Activated CD8-positive, alpha-beta T cell treated with anti-CD3 and anti-CD28 coated beads, Interleukin-2, amount 10 ng/mL, durations not matched to agents 7 days and 5 days (primary cell): Measurements from ENCODE around the gene NSG2. TPM values are rescaled to one million over a fixed set of nuclear protein-coding genes. Genes with fewer than 3 reads are reported as not detected.

Source experiments
- ATAC-seq: fragments of 150-1000 bp; cut with Tn5 transposase; one replicate; pipeline ENCODE4 v1.10.0; 2021; ENCODE audit warnings: moderate library complexity
- CTCF ChIA-PET: fragments of 350-600 bp; sonication (Branson Sonifier 250); formaldehyde crosslinking; loops from one replicate; lab custom pipeline; 2021; ENCODE audit warnings: antibody characterized with exemption; lab: Charles Lee
- POLR2A ChIA-PET: fragments of 350-600 bp; sonication (Branson Sonifier 250); formaldehyde crosslinking; loops from one replicate; lab custom pipeline; 2021; ENCODE audit warnings: antibody characterized with exemption; lab: Charles Lee
- DNase-seq: peaks from one replicate; pipeline ENCODE4 v3.0.0-alpha.2; 2020
- H3K27ac Mint-ChIP-seq: one replicate; pipeline ENCODE4 v1.8.0; 2021; ENCODE audit warnings: mild to moderate bottlenecking, mixed read lengths
- H3K27me3 Mint-ChIP-seq: one replicate; pipeline ENCODE4 v1.8.0; 2021; ENCODE audit warnings: low read depth, mixed read lengths
- H3K36me3 Mint-ChIP-seq: one replicate; pipeline ENCODE4 v1.8.0; 2021; ENCODE audit warnings: low read depth, mixed read lengths
- H3K4me1 Mint-ChIP-seq: one replicate; pipeline ENCODE4 v1.8.0; 2021; ENCODE audit warnings: low read depth, mixed read lengths
- H3K4me3 Mint-ChIP-seq: one replicate; pipeline ENCODE4 v1.8.0; 2021; ENCODE audit warnings: mild to moderate bottlenecking, mixed read lengths
- H3K9me3 Mint-ChIP-seq: one replicate; pipeline ENCODE4 v1.8.0; 2022; ENCODE audit warnings: mixed read lengths; ENCODE audit not compliant: insufficient read depth
- total RNA-seq, 2 experiments: library from RNA; stranded (reverse); gene quantifications; one replicate each; pipeline ENCODE4 v1.2.3, GENCODE V29; 2021

Gene NSG2
- total RNA-seq, 2 experiments from 2014 or later, result not detected

DNA sequence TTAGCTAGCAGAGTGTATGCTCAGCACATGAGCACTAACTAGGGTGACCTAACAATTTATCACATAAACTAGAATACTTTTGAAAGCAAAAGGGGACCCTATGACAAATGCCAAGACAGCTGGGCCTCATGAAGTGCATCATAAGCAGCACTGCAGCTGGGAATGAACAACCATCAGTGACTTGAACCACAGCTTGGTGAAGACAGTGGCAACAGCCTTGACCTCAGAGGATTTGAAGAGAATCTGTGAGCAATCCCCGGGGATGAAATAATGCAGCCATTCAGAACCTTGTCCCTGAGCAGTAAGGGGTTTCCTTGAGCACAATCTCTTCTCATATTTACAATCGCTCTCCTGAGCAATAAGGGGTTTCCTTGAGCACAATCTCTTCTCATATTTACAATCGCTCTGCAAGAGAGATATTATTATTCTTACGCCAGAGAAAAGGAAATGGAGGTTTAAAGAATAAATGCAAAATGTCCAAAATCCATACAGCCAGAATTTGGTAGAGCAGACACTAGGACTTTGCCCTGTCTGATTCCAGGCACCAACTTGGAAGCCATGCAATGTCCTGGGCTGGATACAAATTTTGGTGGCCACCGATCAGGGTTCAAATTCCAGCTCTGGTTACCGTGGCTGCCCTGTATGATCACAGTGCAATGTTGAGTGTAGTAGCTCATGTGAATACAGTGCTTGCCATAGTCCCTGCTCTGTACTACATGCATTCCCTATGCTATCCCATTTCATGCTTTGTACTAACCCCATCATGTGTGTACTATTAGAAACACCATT lies 846 bp upstream of the NSG2 start:
- Mint-ChIP-seq H3K27me3 (peaks cover 7% of the 10 kb centered on the region), H3K36me3 (no peaks in the 10 kb centered on the region), H3K27ac (no peak overlapping the region), H3K4me1 (no peaks in the 10 kb centered on the region), H3K4me3 (no peak overlapping the region), H3K9me3 (no peaks in the 10 kb centered on the region)
- DNase-seq (no peak), ATAC-seq (no peak)
- CTCF ChIA-PET, result interaction anchor here (1.8 kb wide), 1 partner anchor 11 kb away, joined by 4 read pairs; no protein-coding TSS in a partner anchor
- POLR2A ChIA-PET, result no interaction called here

DNA sequence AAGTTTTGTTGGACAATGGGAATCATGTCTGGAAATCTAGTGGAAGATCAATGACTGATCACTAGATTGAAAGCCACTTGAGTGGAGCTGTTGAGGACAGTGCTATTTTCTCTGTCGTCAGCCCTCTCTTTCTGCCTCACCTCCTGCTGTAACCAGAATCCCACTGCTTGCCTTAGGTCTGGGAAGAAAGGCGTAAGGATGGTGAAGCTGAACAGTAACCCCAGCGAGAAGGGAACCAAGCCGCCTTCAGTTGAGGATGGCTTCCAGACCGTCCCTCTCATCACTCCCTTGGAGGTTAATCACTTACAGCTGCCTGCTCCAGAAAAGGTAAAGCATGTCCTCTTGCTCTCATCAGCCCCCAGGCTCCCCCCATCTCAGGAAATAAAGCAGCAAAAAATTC lies 1.1 kb downstream of the NSG2 start:
- Mint-ChIP-seq H3K9me3 (no peaks in the 10 kb centered on the region), H3K4me1 (no peaks in the 10 kb centered on the region), H3K4me3 (no peak overlapping the region), H3K36me3 (no peaks in the 10 kb centered on the region), H3K27ac (no peak overlapping the region), H3K27me3 (peaks cover 7% of the 10 kb centered on the region)
- CTCF ChIA-PET, result no interaction called here
- POLR2A ChIA-PET, result no interaction called here
- no peak for DNase-seq
- ATAC-seq, result no peak

DNA sequence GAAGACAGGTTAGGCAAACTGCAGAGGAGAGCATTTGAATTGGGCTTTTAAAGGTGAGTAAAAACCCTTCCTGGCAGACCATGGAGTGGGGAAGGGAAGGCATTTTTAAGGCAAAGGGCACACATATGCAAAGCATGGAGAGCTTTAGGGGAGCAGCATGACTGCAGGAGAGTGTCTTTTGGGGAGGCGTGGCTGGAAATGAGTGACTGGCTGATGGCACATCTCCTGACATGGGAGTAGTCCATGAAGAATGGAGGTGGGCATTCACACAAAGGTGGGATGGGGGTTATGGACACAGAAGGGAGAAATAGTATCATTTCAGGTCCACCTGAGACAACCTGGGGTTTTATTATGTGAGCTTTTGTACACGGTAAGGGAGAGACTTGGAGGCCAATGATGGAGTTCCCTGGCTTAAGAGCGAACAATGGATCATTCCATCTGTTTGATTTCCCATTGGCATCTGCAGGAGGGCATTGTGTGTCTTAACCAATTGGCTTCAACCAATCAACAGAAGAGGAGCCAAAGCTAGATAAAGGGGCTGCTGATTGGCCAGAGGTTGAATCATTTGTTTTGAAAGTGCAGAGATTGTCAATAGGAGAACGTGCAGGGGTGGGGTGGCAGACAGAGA lies 2.1 kb downstream of the NSG2 start:
- ATAC-seq, result no peak
- CTCF ChIA-PET, result no interaction called here
- H3K4me3 Mint-ChIP-seq, result no peak overlapping the region
- POLR2A ChIA-PET, result no interaction called here
- no peak for DNase-seq
- peaks cover 7% of the 10 kb centered on the region for H3K27me3 Mint-ChIP-seq
- H3K9me3 Mint-ChIP-seq, result no peaks in the 10 kb centered on the region
- no peaks in the 10 kb centered on the region for H3K36me3 Mint-ChIP-seq
- H3K4me1 Mint-ChIP-seq, result no peaks in the 10 kb centered on the region
- no peak overlapping the region for H3K27ac Mint-ChIP-seq

DNA sequence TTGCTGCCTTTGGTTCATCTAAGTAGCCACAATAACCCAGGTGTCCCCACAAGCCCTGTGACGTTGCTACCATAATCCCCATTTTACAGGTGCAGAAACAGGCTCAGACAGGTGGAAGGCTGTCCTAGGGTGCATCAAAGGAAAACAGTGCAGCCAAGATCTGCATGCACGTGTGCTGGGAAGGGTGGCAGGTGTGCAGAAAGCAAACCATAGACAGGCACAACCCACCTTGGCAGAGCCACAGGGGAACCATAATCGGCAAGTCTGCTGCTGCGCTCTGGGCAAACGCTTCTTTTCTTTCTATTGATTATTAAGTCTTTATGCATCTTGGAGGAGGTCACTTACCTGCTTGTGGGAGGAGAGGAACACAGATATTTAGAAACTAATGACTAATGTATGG lies 7.1 kb downstream of the NSG2 start:
- no peak overlapping the region for H3K4me3 Mint-ChIP-seq
- POLR2A ChIA-PET, result no interaction called here
- CTCF ChIA-PET, result no interaction called here
- ATAC-seq (no peak), DNase-seq (no peak)
- no peaks in the 10 kb centered on the region for H3K4me1 Mint-ChIP-seq
- no peak overlapping the region for H3K27ac Mint-ChIP-seq
- no peaks in the 10 kb centered on the region for H3K36me3 Mint-ChIP-seq
- H3K9me3 Mint-ChIP-seq, result no peaks in the 10 kb centered on the region
- H3K27me3 Mint-ChIP-seq, result no peaks in the 10 kb centered on the region

DNA sequence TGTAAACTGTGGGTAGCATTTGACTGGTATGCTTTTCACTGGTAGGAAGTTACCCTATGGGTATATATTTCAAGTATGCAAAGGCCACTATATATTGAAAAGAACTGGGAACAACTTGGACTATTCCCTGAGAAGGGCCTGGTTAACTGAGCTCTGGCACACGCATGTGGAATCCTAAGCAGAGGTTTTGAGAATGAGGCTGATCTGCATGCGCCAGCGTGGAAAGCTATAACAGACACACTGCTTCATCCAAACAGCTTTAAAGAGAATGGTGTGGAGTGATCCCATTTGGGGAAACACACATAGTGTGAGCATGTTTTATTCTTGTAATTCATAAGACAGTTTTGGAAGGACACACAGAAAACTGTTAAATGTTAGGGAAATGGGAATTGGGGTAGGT lies 8.4 kb downstream of the NSG2 start:
- Mint-ChIP-seq H3K36me3 (no peaks in the 10 kb centered on the region), H3K27me3 (no peaks in the 10 kb centered on the region), H3K9me3 (no peaks in the 10 kb centered on the region), H3K27ac (no peak overlapping the region), H3K4me3 (no peak overlapping the region), H3K4me1 (no peaks in the 10 kb centered on the region)
- DNase-seq (no peak), ATAC-seq (no peak)
- POLR2A ChIA-PET, result no interaction called here
- CTCF ChIA-PET, result no interaction called here

DNA sequence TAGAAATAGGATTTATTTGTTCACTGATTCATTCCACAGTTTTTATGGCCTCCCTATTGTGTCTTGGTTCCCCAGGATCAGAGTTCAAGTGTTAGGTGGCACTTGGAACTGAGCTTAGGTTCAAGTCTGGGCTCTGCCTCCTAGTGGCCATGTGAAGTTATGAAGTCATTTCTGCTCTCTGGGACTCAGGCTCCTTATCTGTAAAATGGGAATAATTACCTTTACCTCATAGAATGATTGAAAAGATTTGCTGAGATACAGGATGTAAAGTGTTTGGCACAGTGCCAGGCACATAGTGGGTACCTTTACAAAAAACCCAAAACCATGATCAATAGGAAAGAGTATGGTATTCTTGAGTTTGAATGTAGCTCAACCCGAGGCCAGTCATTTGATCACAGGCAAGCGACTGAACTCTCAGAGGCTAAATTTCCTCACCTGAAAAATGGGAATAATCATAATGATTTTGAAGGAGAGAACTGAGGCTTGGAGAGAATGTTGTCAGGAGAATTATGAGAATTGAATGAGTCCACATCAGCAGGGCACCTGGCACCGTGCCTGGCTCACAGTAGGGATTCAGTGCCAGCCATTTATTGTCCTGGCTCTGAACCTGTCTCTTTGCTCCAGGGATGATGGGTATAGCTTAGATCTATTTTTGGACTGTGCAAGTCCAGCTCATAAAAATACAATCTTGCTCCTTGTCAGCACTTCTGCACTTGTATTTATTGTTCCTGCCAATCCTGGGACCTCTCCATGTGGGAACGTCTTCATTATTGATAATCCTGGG lies 10.8 kb downstream of the NSG2 start:
- no peak for ATAC-seq
- no peak for DNase-seq
- H3K27ac Mint-ChIP-seq, result no peak overlapping the region
- no peaks in the 10 kb centered on the region for H3K4me1 Mint-ChIP-seq
- H3K9me3 Mint-ChIP-seq, result no peaks in the 10 kb centered on the region
- peaks cover under 1% of the 10 kb centered on the region for H3K27me3 Mint-ChIP-seq
- ChIA-PET CTCF (interaction anchor here (1.2 to 1.7 kb wide), 2 partner anchors 11 to 16 kb away, joined by 3 to 4 read pairs; partner anchors contain the start of gene NSG2), POLR2A (no interaction called here)
- no peaks in the 10 kb centered on the region for H3K36me3 Mint-ChIP-seq
- H3K4me3 Mint-ChIP-seq, result no peak overlapping the region

DNA sequence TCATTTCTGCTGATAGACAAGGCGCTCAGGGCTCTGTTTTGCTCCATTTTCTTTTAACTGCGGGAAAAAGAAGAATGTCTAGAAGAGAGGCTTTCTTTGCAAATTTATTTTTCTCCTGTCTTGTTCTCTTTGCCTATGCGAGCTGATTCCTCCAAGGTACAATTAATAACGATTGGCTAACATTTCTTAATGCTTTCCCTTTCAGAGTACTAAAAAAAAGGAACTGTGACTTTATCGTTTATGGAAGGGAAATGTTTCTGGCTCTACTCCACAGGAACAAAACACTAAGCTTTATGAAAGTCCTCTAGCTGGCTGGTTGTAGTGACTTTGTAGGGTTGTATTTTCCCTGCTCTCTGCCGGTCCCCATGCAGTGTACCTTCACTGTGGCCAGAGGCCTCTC lies 11.7 kb downstream of the NSG2 start:
- H3K27ac Mint-ChIP-seq, result no peak overlapping the region
- ATAC-seq, result no peak
- H3K4me3 Mint-ChIP-seq, result no peak overlapping the region
- no peaks in the 10 kb centered on the region for H3K4me1 Mint-ChIP-seq
- ChIA-PET POLR2A (no interaction called here), CTCF (interaction anchor here (1.7 kb wide), 1 partner anchor 17 kb away, joined by 3 read pairs; no protein-coding TSS in a partner anchor)
- no peak for DNase-seq
- H3K27me3 Mint-ChIP-seq, result peaks cover 2% of the 10 kb centered on the region
- H3K36me3 Mint-ChIP-seq, result no peaks in the 10 kb centered on the region
- no peaks in the 10 kb centered on the region for H3K9me3 Mint-ChIP-seq

DNA sequence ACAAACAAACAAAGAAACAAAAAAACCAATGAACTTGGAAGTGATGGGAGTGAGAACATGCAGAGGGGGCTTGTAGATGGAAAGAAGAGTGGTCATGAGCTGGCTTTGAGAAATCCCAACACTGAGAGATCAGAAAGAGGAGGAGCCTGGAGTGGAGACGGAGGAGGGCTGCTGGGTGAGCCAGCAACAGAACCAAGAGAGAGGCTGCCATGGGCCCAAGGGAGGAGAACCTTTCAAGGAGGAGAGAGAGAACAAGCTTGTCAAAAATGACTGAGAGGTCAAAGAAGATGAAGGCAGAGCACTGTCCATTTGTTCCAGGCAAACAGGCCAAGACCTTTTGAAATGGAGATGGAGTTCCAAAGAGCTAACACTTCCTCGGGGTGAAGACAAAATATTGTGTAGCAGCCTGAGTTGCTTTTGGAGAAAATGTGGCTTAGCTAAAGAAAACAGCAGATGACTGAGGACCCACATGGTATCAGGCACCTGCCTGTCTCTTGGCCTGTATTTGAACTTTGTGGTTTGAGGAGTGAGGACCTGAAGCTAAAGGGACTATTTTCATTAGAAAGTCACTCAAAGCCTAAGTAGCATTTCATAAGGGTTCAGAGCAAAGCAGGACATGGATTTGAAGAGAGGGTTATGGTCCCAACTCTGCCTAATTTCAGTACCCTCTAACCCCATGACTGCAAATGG lies 13.1 kb downstream of the NSG2 start:
- ATAC-seq (no peak), DNase-seq (no peak)
- ChIA-PET POLR2A (interaction anchor here (0.6 kb wide), 2 partner anchors 40 to 718 kb away, joined by 3 read pairs; no protein-coding TSS in a partner anchor), CTCF (no interaction called here)
- H3K9me3 Mint-ChIP-seq, result no peaks in the 10 kb centered on the region
- H3K36me3 Mint-ChIP-seq, result no peaks in the 10 kb centered on the region
- no peak overlapping the region for H3K4me3 Mint-ChIP-seq
- no peak overlapping the region for H3K27ac Mint-ChIP-seq
- H3K4me1 Mint-ChIP-seq, result no peaks in the 10 kb centered on the region
- peaks cover 2% of the 10 kb centered on the region for H3K27me3 Mint-ChIP-seq

DNA sequence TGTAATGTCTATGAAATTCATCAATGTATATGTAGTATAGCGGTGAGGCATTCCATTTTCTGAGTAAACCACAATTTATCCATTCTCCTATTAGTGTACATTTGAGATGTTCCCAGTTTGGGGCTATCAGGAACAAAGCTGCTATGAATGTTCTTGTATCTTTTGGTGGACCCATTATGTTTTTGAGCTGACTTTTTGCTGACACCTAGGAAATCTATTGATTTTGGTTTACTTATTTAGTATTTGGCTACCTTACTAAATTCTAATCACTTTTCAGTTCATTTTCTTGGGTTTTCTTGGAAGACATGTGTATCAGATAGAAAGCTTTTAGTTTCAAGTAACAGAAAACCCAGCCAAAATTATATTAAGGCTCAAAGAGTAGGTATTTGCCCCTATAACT lies 13.7 kb downstream of the NSG2 start:
- Mint-ChIP-seq H3K27ac (no peak overlapping the region), H3K27me3 (peaks cover 6% of the 10 kb centered on the region)
- CTCF ChIA-PET, result no interaction called here

DNA sequence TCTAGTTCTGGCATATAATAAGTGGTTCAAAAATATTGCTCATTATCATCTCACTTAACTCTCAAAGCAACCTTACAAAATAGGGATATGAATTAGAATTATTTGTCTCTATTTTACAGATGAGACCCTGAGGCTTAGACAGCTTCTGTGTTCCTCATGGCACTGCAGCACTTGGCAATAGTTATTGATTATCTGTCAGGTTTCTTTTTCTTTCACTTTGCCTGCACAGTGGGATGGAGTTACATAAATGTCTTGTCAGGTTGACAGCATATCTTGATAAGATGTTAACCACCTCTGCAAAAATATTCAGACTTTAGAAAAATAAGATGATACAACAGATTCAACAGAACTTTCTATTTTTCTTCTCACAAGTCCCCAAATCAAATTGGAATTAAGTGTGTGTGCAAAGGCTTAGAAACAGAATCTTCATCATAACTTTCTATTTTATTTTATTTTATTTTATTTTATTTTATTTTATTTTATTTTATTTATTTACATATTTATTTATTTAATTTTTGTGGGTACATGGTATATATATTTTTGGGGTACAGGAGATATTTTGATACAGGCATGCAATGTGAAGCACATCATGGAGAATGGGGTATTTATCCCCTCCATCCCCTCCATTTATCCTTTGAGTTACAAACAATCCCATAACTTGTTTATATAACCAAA lies 17.7 kb downstream of the NSG2 start:
- H3K27ac Mint-ChIP-seq, result no peak overlapping the region
- no peak for ATAC-seq
- ChIA-PET POLR2A (no interaction called here), CTCF (no interaction called here)
- H3K36me3 Mint-ChIP-seq, result no peaks in the 10 kb centered on the region
- no peak for DNase-seq
- no peak overlapping the region for H3K4me3 Mint-ChIP-seq
- no peaks in the 10 kb centered on the region for H3K9me3 Mint-ChIP-seq
- no peaks in the 10 kb centered on the region for H3K4me1 Mint-ChIP-seq
- peaks cover 6% of the 10 kb centered on the region for H3K27me3 Mint-ChIP-seq

More for the DNA sequence above, 13.7 kb downstream of the NSG2 start:
- no peak for DNase-seq
- no peaks in the 10 kb centered on the region for H3K36me3 Mint-ChIP-seq
- no peak for ATAC-seq
- H3K4me1 Mint-ChIP-seq, result no peaks in the 10 kb centered on the region
- POLR2A ChIA-PET, result no interaction called here
- H3K9me3 Mint-ChIP-seq, result no peaks in the 10 kb centered on the region
- H3K4me3 Mint-ChIP-seq, result no peak overlapping the region

DNA sequence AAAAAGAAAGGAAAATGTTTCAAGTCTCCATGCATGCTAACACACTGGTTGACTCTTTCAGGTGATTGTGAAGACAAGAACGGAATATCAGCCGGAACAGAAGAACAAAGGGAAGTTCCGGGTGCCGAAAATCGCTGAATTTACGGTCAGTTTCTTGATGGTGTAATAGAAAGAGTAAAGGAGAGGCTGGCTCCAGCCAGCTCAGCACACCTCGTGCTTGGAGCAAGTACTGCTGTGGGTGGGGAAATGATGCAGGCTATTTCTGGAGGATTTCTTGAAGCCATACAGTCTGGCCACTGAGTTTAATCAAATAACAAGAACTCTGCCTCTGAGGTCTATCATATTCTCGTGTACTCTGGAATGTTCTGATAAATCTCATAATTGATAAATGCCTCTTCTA lies 18.7 kb downstream of the NSG2 start:
- no peak for ATAC-seq
- CTCF ChIA-PET, result no interaction called here
- Mint-ChIP-seq H3K36me3 (no peaks in the 10 kb centered on the region), H3K27ac (no peak overlapping the region), H3K4me1 (no peaks in the 10 kb centered on the region), H3K4me3 (no peak overlapping the region), H3K27me3 (peaks cover 6% of the 10 kb centered on the region), H3K9me3 (no peaks in the 10 kb centered on the region)
- DNase-seq, result no peak
- POLR2A ChIA-PET, result no interaction called here
